Endothelial cell of umbilical vein (primary cell): ENCODE data around the gene EDC3.

ENCODE experiments used
- CTCF ChIP-seq, 2 donors: IDR thresholded peaks; 1 replicate in 1 of 2; 2 replicates in 1 of 2; pipeline ENCODE4 v1.5.1; 2011; ENCODE audit warnings: low read length in 2 of 2, mild to moderate bottlenecking in 2 of 2, moderate library complexity in 2 of 2, control low read depth in 1 of 2, inconsistent platforms in 1 of 2, low read depth in 1 of 2; ENCODE audit not compliant: insufficient read depth in 1 of 2; ENCODE audit errors: extremely low read depth in 1 of 2
- POLR2A ChIP-seq: IDR thresholded peaks from 2 replicates; pipeline ENCODE4 v1.6.1; 2012; ENCODE audit warnings: low read depth, mild to moderate bottlenecking, control low read depth, low read length
- POLR2AphosphoS5 ChIP-seq: IDR thresholded peaks from 2 replicates; pipeline ENCODE4 v1.6.1; 2012; ENCODE audit warnings: low read depth, mild to moderate bottlenecking, control low read depth, low read length, moderate library complexity; ENCODE audit not compliant: insufficient read depth

GRCh38 chr15:74725225-74725774 lies 29.5 kb upstream of the EDC3 start, which contains the start of gene CYP1A1:
- TF ChIP-seq CTCF (IDR thresholded peaks at IDR 0.05; ENCODE audit: extremely low read depth in 1 of 2, insufficient read depth in 1 of 2, low read depth in 1 of 2, low read length in 2 of 2) (no peak), POLR2AphosphoS5 (no peak), POLR2A (no peak)
